ENCODE data around the gene TNFRSF21.

DNA sequence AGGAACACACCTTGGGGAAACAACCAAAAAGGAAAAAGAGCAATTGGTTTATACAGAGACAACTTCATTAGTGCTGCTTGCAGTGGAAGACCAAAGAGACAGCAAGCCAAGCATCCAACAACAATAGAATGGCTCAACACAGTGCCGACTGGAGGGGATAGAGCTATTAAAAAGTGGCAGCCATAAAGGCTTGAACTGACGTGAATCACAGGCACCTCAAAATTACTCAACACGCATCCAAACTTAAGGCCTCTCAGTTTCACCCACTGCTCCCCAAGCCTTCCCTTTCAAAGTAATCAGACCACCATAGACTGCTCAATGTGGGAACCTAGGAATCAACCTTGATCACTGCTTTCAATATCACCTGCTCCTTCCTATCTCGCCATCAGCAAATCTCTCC, 9.7 kb downstream of the TNFRSF21 start:
- TF ChIP-seq, protein P1, sequence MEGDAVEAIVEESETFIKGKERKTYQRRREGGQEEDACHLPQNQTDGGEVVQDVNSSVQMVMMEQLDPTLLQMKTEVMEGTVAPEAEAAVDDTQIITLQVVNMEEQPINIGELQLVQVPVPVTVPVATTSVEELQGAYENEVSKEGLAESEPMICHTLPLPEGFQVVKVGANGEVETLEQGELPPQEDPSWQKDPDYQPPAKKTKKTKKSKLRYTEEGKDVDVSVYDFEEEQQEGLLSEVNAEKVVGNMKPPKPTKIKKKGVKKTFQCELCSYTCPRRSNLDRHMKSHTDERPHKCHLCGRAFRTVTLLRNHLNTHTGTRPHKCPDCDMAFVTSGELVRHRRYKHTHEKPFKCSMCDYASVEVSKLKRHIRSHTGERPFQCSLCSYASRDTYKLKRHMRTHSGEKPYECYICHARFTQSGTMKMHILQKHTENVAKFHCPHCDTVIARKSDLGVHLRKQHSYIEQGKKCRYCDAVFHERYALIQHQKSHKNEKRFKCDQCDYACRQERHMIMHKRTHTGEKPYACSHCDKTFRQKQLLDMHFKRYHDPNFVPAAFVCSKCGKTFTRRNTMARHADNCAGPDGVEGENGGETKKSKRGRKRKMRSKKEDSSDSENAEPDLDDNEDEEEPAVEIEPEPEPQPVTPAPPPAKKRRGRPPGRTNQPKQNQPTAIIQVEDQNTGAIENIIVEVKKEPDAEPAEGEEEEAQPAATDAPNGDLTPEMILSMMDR (IDR thresholded peaks at IDR 0.05 in 2 of 3, conservative IDR thresholded peaks at IDR 0.05 in 1 of 3; ENCODE audit: control insufficient read depth in 2 of 3, extremely low read depth in 1 of 3, insufficient read depth in 1 of 3, low read depth in 3 of 3, low read length in 3 of 3) = no peak
- TF ChIP-seq EZH2 (IDR thresholded peaks at IDR 0.05; ENCODE audit: borderline replicate concordance, control insufficient read depth, low read depth, low read length) (no peak), EP300 (IDR thresholded peaks at IDR 0.05; ENCODE audit: borderline replicate concordance in 1 of 2, control insufficient read depth in 1 of 2, low read depth in 2 of 2, low read length in 2 of 2) (no peak), ZNF217 (IDR thresholded peaks at IDR 0.05) (no peak), KLF5 (IDR thresholded peaks at IDR 0.05; ENCODE audit: partially characterized antibody) (no peak), KDM1A (IDR thresholded peaks at IDR 0.05; ENCODE audit: borderline replicate concordance) (no peak), MTA3 (IDR thresholded peaks at IDR 0.05; ENCODE audit: borderline replicate concordance, low read length) (no peak), PAX5 (IDR thresholded peaks at IDR 0.05; ENCODE audit: borderline replicate concordance, low read depth, low read length) (no peak), CREB1 (IDR thresholded peaks at IDR 0.05; ENCODE audit: low read depth) (no peak), POLR2A (IDR thresholded peaks at IDR 0.05; ENCODE audit: low read depth, low read length) (no peak), HCFC1 (IDR thresholded peaks at IDR 0.05; ENCODE audit: low read length) (no peak), ZNF384 (IDR thresholded peaks at IDR 0.05; ENCODE audit: borderline replicate concordance, low read depth, low read length) (no peak)
